Measurements from ENCODE around the gene CDH19. TPM values are rescaled to one million over a fixed set of nuclear protein-coding genes. Genes with fewer than 3 reads are reported as not detected.

Gene CDH19
- polyA plus RNA-seq, 3 donors, result 0.01 TPM; not detected in 2

DNA sequence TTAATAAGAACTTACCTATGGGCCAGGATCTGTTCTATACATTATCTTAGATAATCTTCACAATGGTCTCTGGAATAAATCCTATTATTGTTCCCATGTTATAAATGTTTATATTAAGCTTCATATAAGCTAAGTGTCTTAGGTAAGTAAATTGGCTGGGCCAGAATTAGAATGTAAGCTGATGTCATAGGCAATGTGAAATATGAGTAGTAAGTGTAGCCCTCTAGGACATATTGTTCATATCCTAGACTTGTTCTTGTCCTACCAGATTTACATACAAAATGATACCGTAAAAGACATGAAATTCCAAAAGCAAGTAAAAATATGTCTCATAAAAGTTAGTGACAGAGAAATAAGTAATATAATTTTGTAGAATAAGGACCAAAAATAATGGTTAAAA lies 89.9 kb downstream of the CDH19 start:
- Histone ChIP-seq H3K79me2 (ENCODE audit: insufficient read depth, low read length) (no peaks in the 10 kb centered on the region), H3K9me3 (replicated peaks in 1 of 2; ENCODE audit: control insufficient read depth in 1 of 2, insufficient read depth in 1 of 2, low read length in 2 of 2) (no peaks in the 10 kb centered on the region), H3K4me2 (replicated peaks; ENCODE audit: extremely low read depth, low read length, poor library complexity, severe bottlenecking) (no peak overlapping the region), H3K4me3 (replicated peaks in 1 of 3; ENCODE audit: low read depth in 2 of 3, low read length in 3 of 3) (no peak overlapping the region), H2AFZ (ENCODE audit: insufficient read depth, low read depth, low read length, poor library complexity, severe bottlenecking) (no peak overlapping the region), H3K27me3 (ENCODE audit: control insufficient read depth in 2 of 2, insufficient read depth in 2 of 2, low read length in 2 of 2) (no peaks in the 10 kb centered on the region), H3K36me3 (replicated peaks in 1 of 2; ENCODE audit: control insufficient read depth in 1 of 2, insufficient read depth in 2 of 2, low read length in 2 of 2) (no peaks in the 10 kb centered on the region), H4K20me1 (ENCODE audit: insufficient read depth, low read length) (no peaks in the 10 kb centered on the region), H3K27ac (ENCODE audit: low read depth in 1 of 2, low read length in 2 of 2) (no peak overlapping the region), H3K4me1 (ENCODE audit: control insufficient read depth in 1 of 2, insufficient read depth in 2 of 2, low read length in 2 of 2) (no peaks in the 10 kb centered on the region), H3K9ac (ENCODE audit: insufficient read depth, low read length, poor library complexity, severe bottlenecking) (no peak overlapping the region)
- H3K9me3 Mint-ChIP-seq, result no peaks in the 10 kb centered on the region
- intact Hi-C loops (cut with micrococcal nuclease), result no loop called here
- H3K27ac Mint-ChIP-seq, result no peak overlapping the region
- peaks cover 15% of the 10 kb centered on the region for H3K4me1 Mint-ChIP-seq
- H3K27me3 Mint-ChIP-seq (ENCODE audit: low read depth in 3 of 3), result no peaks in the 10 kb centered on the region
- no peak overlapping the region for H3K4me3 Mint-ChIP-seq
- H3K36me3 Mint-ChIP-seq, result no peaks in the 10 kb centered on the region
- no peak for DNase-seq
- no CpG with 5 or more reads among the region's 1 CpG for WGBS (ENCODE audit: insufficient coverage)
- TF ChIP-seq, protein P1, sequence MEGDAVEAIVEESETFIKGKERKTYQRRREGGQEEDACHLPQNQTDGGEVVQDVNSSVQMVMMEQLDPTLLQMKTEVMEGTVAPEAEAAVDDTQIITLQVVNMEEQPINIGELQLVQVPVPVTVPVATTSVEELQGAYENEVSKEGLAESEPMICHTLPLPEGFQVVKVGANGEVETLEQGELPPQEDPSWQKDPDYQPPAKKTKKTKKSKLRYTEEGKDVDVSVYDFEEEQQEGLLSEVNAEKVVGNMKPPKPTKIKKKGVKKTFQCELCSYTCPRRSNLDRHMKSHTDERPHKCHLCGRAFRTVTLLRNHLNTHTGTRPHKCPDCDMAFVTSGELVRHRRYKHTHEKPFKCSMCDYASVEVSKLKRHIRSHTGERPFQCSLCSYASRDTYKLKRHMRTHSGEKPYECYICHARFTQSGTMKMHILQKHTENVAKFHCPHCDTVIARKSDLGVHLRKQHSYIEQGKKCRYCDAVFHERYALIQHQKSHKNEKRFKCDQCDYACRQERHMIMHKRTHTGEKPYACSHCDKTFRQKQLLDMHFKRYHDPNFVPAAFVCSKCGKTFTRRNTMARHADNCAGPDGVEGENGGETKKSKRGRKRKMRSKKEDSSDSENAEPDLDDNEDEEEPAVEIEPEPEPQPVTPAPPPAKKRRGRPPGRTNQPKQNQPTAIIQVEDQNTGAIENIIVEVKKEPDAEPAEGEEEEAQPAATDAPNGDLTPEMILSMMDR (IDR thresholded peaks at IDR 0.05), result no peak

DNA sequence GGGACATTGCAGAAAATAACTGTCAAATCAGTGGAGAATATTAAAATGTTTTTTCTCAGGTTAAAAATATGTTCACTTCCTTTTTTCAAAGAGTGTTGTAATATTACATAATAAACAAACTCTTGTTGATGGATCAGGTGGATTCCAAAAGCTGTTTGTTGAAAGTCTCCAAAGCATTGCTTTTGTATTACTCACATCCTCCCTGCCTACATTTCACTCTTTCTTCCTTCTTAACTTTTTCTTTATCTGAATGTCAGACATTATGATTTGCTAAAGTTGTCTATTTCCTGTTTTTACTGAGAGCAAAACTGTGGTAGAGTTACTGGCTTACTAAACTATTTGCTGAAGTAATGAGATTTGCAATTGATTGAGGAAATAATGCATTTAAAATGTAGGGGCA lies 92.1 kb downstream of the CDH19 start:
- Mint-ChIP-seq H3K9me3 (no peaks in the 10 kb centered on the region), H3K4me3 (no peak overlapping the region), H3K27me3 (ENCODE audit: low read depth in 3 of 3) (no peaks in the 10 kb centered on the region), H3K4me1 (peaks cover 15% of the 10 kb centered on the region), H3K36me3 (no peaks in the 10 kb centered on the region), H3K27ac (no peak overlapping the region)
- no peaks in the 10 kb centered on the region for H3K36me3 ChIP-seq (replicated peaks in 1 of 2; ENCODE audit: control insufficient read depth in 1 of 2, insufficient read depth in 2 of 2, low read length in 2 of 2)
- peak in 1 of 3 donors; percentile 8 for DNase-seq
- H3K27ac ChIP-seq (ENCODE audit: low read depth in 1 of 2, low read length in 2 of 2), result no peak overlapping the region
- H2AFZ ChIP-seq (ENCODE audit: insufficient read depth, low read depth, low read length, poor library complexity, severe bottlenecking), result no peak overlapping the region
- no peaks in the 10 kb centered on the region for H3K4me1 ChIP-seq (ENCODE audit: control insufficient read depth in 1 of 2, insufficient read depth in 2 of 2, low read length in 2 of 2)
- no peaks in the 10 kb centered on the region for H3K9me3 ChIP-seq (replicated peaks in 1 of 2; ENCODE audit: control insufficient read depth in 1 of 2, insufficient read depth in 1 of 2, low read length in 2 of 2)
- H3K79me2 ChIP-seq (ENCODE audit: insufficient read depth, low read length), result no peaks in the 10 kb centered on the region
- TF ChIP-seq, protein P1 (IDR thresholded peaks at IDR 0.05), result no peak
- H3K4me3 ChIP-seq (replicated peaks in 1 of 3; ENCODE audit: low read depth in 2 of 3, low read length in 3 of 3), result no peak overlapping the region
- intact Hi-C loops (cut with micrococcal nuclease), result no loop called here
- H4K20me1 ChIP-seq (ENCODE audit: insufficient read depth, low read length), result no peaks in the 10 kb centered on the region
- no peaks in the 10 kb centered on the region for H3K27me3 ChIP-seq (ENCODE audit: control insufficient read depth in 2 of 2, insufficient read depth in 2 of 2, low read length in 2 of 2)
- no peak overlapping the region for H3K4me2 ChIP-seq (replicated peaks; ENCODE audit: extremely low read depth, low read length, poor library complexity, severe bottlenecking)
- no peak overlapping the region for H3K9ac ChIP-seq (ENCODE audit: insufficient read depth, low read length, poor library complexity, severe bottlenecking)
